NCI-H1105 (cell line): ENCODE results near the gene MTA3.

ENCODE experiments used
- DNase-seq: peaks from one replicate; lab custom pipeline; 2025; lab: John Stamatoyannopoulos, UW

Gene MTA3

DNA sequence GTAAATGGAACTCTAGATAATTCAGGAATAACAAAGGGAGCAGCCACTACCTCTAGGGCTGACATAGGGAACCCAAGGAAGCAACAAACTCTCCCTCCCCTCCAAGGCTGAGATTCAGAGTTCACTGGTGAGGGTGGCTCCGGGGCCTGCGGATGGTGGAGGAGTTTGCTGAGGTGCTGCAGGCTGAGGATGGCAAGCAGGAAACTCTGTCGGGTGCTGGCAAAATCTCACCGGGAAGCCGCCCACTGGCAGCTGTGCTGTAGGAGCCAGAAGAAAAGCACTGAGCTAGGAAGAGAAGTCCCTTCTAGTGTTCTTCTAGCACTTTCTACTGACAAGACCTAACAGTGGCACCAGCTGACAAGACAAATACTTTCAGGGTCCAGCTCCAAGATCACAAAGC, 236.5 kb downstream of the MTA3 start:
- DNase-seq = no peak
